NCI-H146 treated with DMSO at 0.1 percent for 48 hours (cell line): ENCODE data around the gene TTC28.
"Not testable (repeated sequence)": the region's sequence is repeated elsewhere in the genome, so short reads cannot be mapped to it uniquely, and the experiment has no call there.

Source experiments
- DNase-seq: peaks from one replicate; lab custom pipeline; 2025; ENCODE audit not compliant: unreplicated experiment; lab: John Stamatoyannopoulos, UW

TTC28 gene

GRCh38 chr22:28491289-28491688 is 188.4 kb downstream of the TTC28 start:
- not testable (repeated sequence) for DNase-seq

- DNase-seq, result no peak
Observed at GRCh38 chr22:28488825-28489224, 190.8 kb downstream of the TTC28 start.

GRCh38 chr22:28484662-28485061 is 195.0 kb downstream of the TTC28 start:
- DNase-seq, result no peak

DNA sequence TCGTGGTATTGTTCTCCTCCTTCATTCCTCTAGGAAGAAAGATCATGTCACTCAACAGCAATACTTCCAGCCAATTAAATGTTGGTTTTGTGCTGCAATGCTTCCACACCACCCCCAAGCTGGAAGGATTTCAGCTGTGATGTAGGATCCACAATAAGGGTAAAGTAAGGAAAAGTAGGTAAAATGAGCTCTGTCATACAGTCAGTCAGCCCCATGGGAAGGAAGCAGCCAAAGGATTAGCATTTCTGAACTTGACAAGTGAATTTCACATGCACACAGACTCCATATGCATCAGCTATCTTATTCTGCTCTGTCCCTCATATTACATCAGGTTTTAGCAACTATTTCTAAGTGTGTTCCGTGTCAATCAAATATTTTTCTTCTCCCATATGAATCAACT is 197.9 kb downstream of the TTC28 start:
- DNase-seq, result no peak

- DNase-seq, result no peak
Observed at GRCh38 chr22:28480000-28480715, 199.5 kb downstream of the TTC28 start.

- DNase-seq, result no peak
Observed at GRCh38 chr22:28478564-28478963, 201.1 kb downstream of the TTC28 start.

DNA sequence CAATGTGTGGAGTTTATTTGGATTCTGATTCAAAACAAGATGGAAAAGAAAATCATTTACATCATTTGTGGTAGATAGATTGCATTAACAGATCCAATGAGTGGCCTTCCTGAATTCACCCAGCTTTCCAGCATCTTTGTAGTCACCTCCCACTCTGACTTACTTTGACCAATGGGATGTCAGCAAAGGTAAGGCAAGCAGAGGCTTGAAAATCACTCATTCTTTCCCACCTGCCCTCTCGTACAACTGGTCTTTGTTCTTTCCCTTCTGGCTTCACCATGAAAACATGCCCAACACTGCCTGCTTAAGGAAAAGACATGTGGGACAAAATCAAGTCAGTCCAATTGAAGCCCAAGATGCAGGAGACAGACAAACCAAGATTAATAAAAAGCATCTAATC is 202.1 kb downstream of the TTC28 start:
- DNase-seq, result no peak

- DNase-seq, result no peak
Observed at GRCh38 chr22:28474330-28474729, 205.3 kb downstream of the TTC28 start.

DNA sequence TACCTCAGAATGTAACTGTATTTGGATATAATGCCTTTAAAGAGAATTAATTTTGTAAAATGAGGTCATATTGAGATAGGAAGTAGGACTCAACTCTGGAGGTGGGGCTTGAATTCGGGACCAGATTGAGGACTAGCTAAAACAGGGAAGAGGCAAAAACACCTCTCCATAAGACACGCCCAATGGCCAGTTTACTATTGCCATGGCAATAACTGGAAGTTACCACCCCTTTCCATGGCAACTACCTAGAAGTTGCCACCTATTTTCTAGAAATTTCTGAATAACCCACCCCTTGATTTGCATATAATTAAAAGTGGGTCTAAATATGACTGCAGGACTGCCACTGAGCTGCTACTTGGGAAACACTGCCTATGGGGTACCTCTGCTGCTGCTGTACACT is 206.4 kb downstream of the TTC28 start:
- DNase-seq, result no peak

DNA sequence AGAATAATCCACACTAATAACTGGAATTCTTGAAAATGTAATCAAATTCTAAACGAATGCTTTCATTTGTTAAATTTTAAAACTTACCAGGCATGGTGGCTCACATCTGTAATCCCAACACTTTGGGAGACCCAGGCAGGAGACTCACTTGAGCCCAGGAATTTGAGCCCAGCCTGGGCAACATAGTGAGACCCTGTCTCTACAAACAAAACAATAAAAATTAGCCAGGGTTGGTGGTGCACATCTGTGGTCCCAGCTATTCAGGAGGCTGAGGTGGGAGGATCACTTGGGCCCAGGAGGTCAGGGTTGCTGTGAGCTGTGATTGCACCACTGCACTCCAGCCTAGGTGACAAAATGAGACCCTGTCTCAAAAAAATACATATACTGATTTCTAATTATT is 212.6 kb downstream of the TTC28 start:
- not testable (repeated sequence) for DNase-seq

- DNase-seq, result no peak
Observed at GRCh38 chr22:28466399-28466798, 213.2 kb downstream of the TTC28 start.

GRCh38 chr22:28465841-28466240 is 213.8 kb downstream of the TTC28 start:
- no peak for DNase-seq

- DNase-seq, result no peak
Observed at GRCh38 chr22:28464127-28464526, 215.5 kb downstream of the TTC28 start.

GRCh38 chr22:28463408-28463807 is 216.2 kb downstream of the TTC28 start:
- not testable (repeated sequence) for DNase-seq

- no peak for DNase-seq
Observed at GRCh38 chr22:28462901-28463300, 216.7 kb downstream of the TTC28 start.

DNA sequence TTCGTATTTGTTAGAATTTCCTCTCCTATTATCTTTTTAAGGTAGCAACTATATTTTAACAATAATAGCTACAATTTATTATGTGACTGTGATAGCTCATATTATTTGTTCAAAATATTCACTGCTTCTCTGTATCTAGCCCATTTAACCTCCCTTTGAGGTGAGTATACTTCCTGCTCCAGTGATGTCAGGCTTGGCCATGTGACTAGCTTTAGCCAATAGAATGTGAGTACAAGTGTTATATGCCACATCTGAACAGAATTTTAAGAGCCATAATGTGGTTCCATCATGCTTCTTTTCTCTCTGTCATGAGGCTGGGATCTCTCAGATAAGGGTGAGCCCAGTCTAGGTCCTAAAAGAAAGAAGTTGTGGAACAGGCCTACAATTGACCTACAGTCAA is 217.6 kb downstream of the TTC28 start:
- DNase-seq, result no peak

GRCh38 chr22:28454431-28455064 is 225.1 kb downstream of the TTC28 start:
- DNase-seq, result no peak

DNA sequence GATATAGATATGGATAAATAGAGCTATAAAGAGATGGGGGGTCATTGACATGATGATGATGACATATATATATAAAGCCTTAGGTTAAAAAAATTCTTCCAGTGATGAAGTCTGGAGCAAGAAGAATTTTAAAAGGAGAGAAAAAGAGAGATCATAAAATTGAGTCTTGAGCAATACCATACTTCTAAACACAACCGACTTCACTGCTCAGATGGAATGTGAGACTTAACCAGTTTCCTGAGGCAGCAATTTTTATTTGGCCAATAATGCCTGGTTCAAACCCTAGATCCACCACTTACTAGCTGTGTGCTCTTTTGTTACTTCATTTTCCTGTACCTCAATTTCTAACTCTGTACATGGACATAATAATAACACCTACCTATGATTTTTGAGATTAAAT is 229.5 kb downstream of the TTC28 start:
- DNase-seq, result no peak

GRCh38 chr22:28449041-28449440 is 230.6 kb downstream of the TTC28 start:
- DNase-seq, result no peak

DNA sequence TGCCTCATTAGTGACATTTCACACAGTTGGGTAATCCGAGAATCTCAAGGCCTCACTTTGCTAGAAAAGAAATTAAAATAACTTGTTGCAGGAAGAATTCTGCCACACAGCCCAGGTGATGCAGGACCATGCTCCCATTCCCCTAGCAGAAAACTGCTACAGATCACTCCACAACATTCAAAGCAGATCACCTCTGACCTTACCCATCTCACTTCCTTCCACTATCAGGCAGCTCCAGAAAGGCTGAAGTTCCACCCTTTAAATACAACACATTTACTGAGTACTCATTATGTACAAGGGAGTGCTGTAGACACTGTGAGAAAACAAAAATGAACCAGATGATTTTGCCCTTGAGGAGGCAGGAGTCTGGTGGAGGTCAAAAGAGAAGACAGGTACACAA is 231.0 kb downstream of the TTC28 start:
- DNase-seq, result no peak

DNA sequence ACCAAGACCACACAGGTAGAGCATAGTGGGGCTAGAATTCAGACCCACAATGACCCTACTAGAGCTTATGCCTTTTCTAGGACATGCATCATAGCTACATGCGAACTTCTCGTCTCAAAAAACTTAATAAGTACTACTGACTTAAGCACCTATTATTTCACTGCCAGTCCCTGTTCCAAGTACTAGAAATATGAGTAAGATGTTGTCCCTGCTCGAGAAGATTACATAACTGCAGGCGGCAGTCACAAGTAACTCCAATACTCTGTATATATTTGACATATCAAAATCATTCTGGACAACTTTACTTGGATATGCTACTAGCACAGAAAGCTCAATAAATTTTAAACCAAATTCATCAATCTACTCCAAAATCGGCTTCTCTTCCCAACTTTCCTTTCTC is 235.0 kb downstream of the TTC28 start:
- no peak for DNase-seq

DNA sequence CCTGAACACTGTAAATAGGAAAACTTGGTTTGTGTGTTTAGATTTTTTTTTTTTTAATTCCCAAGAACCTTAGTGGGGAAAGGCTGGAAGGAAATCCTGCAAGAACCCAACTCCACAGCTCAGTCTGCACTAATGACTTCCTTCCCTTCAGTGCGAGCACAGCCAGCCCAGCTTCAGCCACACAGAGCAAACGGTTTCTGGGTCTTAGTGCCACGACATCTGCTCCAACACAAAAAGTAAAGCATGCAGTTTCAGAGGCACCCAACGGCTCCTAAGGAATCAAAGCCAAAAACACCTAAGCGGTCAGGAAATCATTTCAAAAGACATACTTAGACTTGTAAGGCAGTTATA is 236.1 kb downstream of the TTC28 start:
- no peak for DNase-seq
